Left hindlimb (tissue), 1 donor: ENCODE results near the gene GGT5.
"Not testable (repeated sequence)": the region's sequence is repeated elsewhere in the genome, so short reads cannot be mapped to it uniquely, and the experiment has no call there.

Source experiments
- DNase-seq: peaks from one replicate; pipeline ENCODE4 v3.0.0-alpha.2; 2018

Gene GGT5

GRCh38 chr22:24245030-24245431 is at the start of gene GGT5:
Gene GGT5 (minus strand): TSS chr22:24245082. CDS start chr22:24244725, 357 bp downstream.
- not testable (repeated sequence) for DNase-seq

GRCh38 chr22:24292202-24292830 is 47.4 kb upstream of the GGT5 start:
- DNase-seq = not testable (repeated sequence)

GRCh38 chr22:24291515-24292201 is 46.8 kb upstream of the GGT5 start:
- no peak for DNase-seq

GRCh38 chr22:24290459-24290858 is 45.6 kb upstream of the GGT5 start:
- DNase-seq = no peak

GRCh38 chr22:24289741-24290163 is 44.9 kb upstream of the GGT5 start:
- DNase-seq = no peak

GRCh38 chr22:24289114-24289513 is 44.2 kb upstream of the GGT5 start:
- no peak for DNase-seq

- DNase-seq = not testable (repeated sequence)
Measured at GRCh38 chr22:24287801-24288200, 42.9 kb upstream of the GGT5 start.

- not testable (repeated sequence) for DNase-seq
Measured at GRCh38 chr22:24287212-24287611, 42.3 kb upstream of the GGT5 start.

- no peak for DNase-seq
Measured at GRCh38 chr22:24285245-24285644, 40.4 kb upstream of the GGT5 start.

- DNase-seq = no peak
Measured at GRCh38 chr22:24284747-24285203, 39.9 kb upstream of the GGT5 start.

GRCh38 chr22:24282401-24282800 is 37.5 kb upstream of the GGT5 start:
- DNase-seq = no peak

GRCh38 chr22:24280363-24280762 is 35.5 kb upstream of the GGT5 start:
- DNase-seq = not testable (repeated sequence)

GRCh38 chr22:24274696-24275405 is 30.0 kb upstream of the GGT5 start:
- DNase-seq = not testable (repeated sequence)

- DNase-seq = not testable (repeated sequence)
Measured at GRCh38 chr22:24273906-24274305, 29.0 kb upstream of the GGT5 start.

- not testable (repeated sequence) for DNase-seq
Measured at GRCh38 chr22:24273031-24273430, 28.1 kb upstream of the GGT5 start.

GRCh38 chr22:24271386-24271854 is 26.5 kb upstream of the GGT5 start:
- no peak for DNase-seq

GRCh38 chr22:24270556-24271385 is 25.9 kb upstream of the GGT5 start, which contains the start of gene SPECC1L:
Gene SPECC1L (plus strand): TSS chr22:24270831. CDS start chr22:24302232, 31,401 bp downstream.
- peak; percentile 97 for DNase-seq

- DNase-seq = not testable (repeated sequence)
Measured at GRCh38 chr22:24266495-24266894, 21.6 kb upstream of the GGT5 start.

- DNase-seq = no peak
Measured at GRCh38 chr22:24265734-24266133, 20.9 kb upstream of the GGT5 start.

- not testable (repeated sequence) for DNase-seq
Measured at GRCh38 chr22:24264329-24264896, 19.5 kb upstream of the GGT5 start.

GRCh38 chr22:24263479-24263878 is 18.6 kb upstream of the GGT5 start:
- DNase-seq = not testable (repeated sequence)

- not testable (repeated sequence) for DNase-seq
Measured at GRCh38 chr22:24262185-24262749, 17.4 kb upstream of the GGT5 start.
